Measurements from ENCODE around the gene LAMA4. TPM values are rescaled to one million over a fixed set of nuclear protein-coding genes. Genes with fewer than 3 reads are reported as not detected.

The LAMA4 gene
- total RNA-seq, 1 experiment from 2014 or later: 1.1 TPM

DNA sequence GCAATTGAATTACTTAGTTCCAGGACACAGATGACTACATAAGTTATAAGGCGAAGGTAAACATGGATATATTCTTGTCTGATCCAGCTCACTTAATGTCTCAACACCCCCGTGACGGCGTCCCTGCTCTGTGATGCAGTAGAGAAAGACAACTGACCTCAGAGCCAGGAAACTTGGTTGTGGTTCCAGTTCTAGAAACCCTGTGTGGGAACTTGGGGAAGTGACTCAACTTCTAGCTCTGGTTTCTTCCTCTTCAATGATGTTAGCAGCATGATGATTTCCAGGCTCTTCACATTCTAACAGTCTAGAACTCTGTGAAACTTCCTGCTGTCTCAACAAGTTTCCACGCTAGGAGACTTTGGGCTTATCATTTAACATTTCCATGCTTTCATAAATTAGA lies 18.4 kb downstream of the LAMA4 start:
- Histone ChIP-seq H3K9me3 (ENCODE audit: control insufficient read depth, low read depth, low read length) (no peaks in the 10 kb centered on the region), H4K5ac (ENCODE audit: insufficient read length, low read depth, low read length) (no peak overlapping the region), H3K4me2 (ENCODE audit: insufficient read depth, insufficient read length, low read length) (no peak overlapping the region), H3K27ac (ENCODE audit: insufficient read length, low read depth, low read length) (no peak overlapping the region), H3K79me1 (ENCODE audit: insufficient read depth, low read depth, low read length, poor library complexity, severe bottlenecking) (no peaks in the 10 kb centered on the region), H3K4me1 (ENCODE audit: insufficient read depth, low read length) (no peaks in the 10 kb centered on the region), H3K79me2 (ENCODE audit: insufficient read depth, low read length) (no peaks in the 10 kb centered on the region), H3K4ac (ENCODE audit: low read depth, low read length) (no peak overlapping the region), H2BK120ac (ENCODE audit: low read depth, low read length, poor library complexity, severe bottlenecking) (no peak overlapping the region), H2BK20ac (ENCODE audit: low read depth, low read length, poor library complexity, severe bottlenecking) (no peak overlapping the region), H3K56ac (ENCODE audit: insufficient read length, low read depth, low read length) (no peak overlapping the region), H2AFZ (ENCODE audit: low read length) (no peak overlapping the region), H3K9ac (ENCODE audit: extremely low read depth, insufficient read length, low read length) (no peak overlapping the region), H3K23ac (ENCODE audit: insufficient read length, low read depth, low read length) (no peak overlapping the region), H3K23me2 (ENCODE audit: insufficient read length, low read depth, low read length, poor library complexity, severe bottlenecking) (no peaks in the 10 kb centered on the region), H3K27me3 (ENCODE audit: insufficient read depth, low read length) (no peaks in the 10 kb centered on the region), H3K14ac (ENCODE audit: insufficient read depth, low read length) (no peak overlapping the region), H2BK5ac (ENCODE audit: insufficient read length, low read length) (no peak overlapping the region), H4K8ac (replicated peaks; ENCODE audit: insufficient read length, low read depth, low read length) (no peak overlapping the region), H3K18ac (ENCODE audit: insufficient read length, low read depth, low read length) (no peak overlapping the region), H2BK15ac (ENCODE audit: low read depth, low read length) (no peak overlapping the region), H2BK12ac (ENCODE audit: insufficient read length, low read depth, low read length) (no peak overlapping the region), H3T11ph (ENCODE audit: low read length) (no peak overlapping the region), H4K91ac (ENCODE audit: insufficient read length, low read depth, low read length) (no peak overlapping the region), H4K20me1 (ENCODE audit: control insufficient read depth, insufficient read depth, insufficient read length) (no peaks in the 10 kb centered on the region), H2AK5ac (ENCODE audit: insufficient read length, low read length) (no peak overlapping the region)
- TF ChIP-seq, protein P1, sequence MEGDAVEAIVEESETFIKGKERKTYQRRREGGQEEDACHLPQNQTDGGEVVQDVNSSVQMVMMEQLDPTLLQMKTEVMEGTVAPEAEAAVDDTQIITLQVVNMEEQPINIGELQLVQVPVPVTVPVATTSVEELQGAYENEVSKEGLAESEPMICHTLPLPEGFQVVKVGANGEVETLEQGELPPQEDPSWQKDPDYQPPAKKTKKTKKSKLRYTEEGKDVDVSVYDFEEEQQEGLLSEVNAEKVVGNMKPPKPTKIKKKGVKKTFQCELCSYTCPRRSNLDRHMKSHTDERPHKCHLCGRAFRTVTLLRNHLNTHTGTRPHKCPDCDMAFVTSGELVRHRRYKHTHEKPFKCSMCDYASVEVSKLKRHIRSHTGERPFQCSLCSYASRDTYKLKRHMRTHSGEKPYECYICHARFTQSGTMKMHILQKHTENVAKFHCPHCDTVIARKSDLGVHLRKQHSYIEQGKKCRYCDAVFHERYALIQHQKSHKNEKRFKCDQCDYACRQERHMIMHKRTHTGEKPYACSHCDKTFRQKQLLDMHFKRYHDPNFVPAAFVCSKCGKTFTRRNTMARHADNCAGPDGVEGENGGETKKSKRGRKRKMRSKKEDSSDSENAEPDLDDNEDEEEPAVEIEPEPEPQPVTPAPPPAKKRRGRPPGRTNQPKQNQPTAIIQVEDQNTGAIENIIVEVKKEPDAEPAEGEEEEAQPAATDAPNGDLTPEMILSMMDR (conservative IDR thresholded peaks at IDR 0.05): no peak
- Mint-ChIP-seq H3K9me3 (no peaks in the 10 kb centered on the region), H3K27ac (no peak overlapping the region), H3K4me1 (no peaks in the 10 kb centered on the region), H3K4me3 (no peak overlapping the region), H3K36me3 (ENCODE audit: insufficient read depth in 1 of 3, low read depth in 3 of 3) (no peaks in the 10 kb centered on the region), H3K27me3 (ENCODE audit: low read depth) (no peaks in the 10 kb centered on the region)
- no CpG with 5 or more reads among the region's 5 CpGs for WGBS (ENCODE audit: extremely low coverage, insufficient read length, low lambda C conversion rate)
- no peak for DNase-seq
